Epithelial cell of prostate (primary cell): ENCODE data around the gene JADE2.

Experiments used
- DNase-seq: peaks from one replicate; pipeline ENCODE4 v3.0.0-alpha.2; 2011; ENCODE audit warnings: low read depth, low spot score
- H3K27ac ChIP-seq: fragments of 450-650 bp; 2 replicates; pipeline ENCODE4 v1.5.1; 2017; ENCODE audit warnings: mild to moderate bottlenecking

JADE2 gene

DNA sequence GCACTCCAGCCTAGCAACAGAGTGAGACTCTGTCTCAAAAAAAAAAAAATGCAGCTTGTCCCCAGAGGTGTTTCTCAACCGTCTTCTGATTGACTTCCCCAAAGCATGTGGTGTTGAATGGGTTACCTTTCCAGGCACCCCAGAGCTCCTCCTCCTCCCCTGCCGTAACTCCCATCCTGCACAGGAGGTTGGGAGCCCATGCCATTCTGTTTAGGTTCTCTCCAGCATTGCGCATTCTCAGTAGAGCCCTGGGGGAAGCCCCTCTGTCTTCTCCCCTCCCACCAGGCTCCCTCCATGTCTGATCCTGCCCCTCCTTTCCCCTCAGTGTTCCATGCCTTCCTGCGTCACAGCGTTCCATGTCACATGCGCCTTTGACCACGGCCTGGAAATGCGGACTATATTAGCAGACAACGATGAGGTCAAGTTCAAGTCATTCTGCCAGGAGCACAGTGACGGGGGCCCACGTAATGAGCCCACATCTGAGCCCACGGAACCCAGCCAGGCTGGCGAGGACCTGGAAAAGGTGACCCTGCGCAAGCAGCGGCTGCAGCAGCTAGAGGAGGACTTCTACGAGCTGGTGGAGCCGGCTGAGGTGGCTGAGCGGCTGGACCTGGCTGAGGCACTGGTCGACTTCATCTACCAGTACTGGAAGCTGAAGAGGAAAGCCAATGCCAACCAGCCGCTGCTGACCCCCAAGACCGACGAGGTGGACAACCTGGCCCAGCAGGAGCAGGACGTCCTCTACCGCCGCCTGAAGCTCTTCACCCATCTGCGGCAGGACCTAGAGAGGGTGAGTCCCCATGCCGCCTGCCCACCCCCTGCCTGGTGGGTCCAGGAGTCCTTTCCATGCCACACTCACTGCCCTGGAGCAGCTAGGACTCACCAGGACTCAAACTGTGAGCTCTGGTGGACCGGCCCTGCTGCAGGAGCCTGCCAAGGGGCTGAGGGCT is 40.6 kb downstream of the JADE2 start:
- H3K27ac ChIP-seq = no peak overlapping the region
- no peak for DNase-seq

DNA sequence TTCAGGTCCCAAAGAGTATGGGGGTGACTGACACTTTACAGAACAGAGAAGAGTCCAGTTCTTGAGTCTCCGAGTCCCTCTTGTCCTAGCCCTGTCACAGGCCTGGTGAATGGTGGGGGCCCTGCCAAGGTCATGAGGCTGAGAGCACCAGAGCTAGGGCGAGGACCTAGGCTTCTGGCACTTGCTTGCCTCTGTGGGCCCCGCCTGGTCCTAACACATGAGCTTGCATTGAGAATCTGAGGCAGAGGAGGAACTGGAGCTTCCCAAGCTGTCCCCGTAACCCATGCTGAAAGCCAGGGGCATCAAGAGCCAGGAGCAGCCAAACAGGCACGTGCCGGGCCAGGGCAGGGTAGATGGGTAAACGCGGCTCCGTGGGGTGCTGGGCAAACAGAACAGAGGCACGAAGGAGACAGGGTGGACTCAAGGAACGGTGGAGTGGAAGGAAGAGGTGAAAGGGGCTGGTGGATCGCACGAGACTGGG is 41.3 kb downstream of the JADE2 start:
- no peak for DNase-seq

DNA sequence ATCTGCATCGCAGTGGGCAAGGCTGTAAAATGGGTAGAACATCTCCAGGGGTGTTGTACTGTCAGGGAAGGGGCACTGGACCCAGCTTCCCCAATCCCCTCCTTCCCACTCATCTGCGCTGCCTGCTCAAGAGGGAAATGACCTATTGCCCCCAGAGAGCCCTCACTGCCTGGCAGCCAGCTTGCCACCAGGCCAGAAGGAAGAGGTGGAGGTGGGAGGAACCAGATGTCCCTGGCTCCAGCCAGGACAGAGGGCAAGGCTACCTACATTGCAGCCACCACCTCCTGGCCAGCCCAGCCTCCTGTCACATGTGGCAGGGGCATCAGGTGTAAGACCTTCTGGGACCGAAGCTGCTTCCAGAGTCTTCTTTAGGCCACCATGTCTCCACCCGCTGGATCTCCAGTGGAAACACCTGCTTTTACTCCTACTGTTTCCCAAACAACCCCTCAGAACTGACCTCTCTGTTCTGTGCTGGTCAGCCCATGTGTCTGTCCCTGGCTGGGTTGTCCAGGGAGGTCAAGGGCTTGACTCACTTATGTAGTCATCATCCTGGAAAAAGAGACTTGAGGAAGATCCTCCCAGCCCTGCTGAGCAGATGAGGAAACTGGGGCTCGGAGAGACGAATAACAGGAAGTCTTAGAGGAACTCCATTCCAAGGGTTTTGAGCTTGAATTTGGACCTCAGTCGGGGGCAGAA is 42.3 kb downstream of the JADE2 start:
- H3K27ac ChIP-seq = no peak overlapping the region
- DNase-seq = no peak

More for the DNA sequence above, 41.3 kb downstream of the JADE2 start:
- no peak overlapping the region for H3K27ac ChIP-seq

DNA sequence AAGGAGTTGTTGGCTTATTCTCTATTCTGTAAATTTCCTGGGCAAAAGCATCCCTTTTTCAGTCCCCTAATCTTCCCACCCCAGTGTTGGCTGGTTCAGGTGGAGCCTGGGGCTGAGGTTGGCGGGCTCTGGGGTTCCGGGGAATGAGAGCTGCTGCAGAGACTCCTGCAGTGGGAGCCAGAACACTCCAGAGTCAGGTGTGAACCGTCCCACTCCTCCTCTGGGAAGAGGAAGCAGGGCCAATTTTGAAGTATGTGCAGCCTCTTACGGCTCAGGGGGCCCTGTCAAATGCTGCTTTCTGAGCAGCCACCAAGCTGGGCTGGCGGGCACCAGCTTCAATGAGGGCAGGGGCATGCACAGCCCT is 42.8 kb downstream of the JADE2 start:
- DNase-seq = no peak
- no peak overlapping the region for H3K27ac ChIP-seq

DNA sequence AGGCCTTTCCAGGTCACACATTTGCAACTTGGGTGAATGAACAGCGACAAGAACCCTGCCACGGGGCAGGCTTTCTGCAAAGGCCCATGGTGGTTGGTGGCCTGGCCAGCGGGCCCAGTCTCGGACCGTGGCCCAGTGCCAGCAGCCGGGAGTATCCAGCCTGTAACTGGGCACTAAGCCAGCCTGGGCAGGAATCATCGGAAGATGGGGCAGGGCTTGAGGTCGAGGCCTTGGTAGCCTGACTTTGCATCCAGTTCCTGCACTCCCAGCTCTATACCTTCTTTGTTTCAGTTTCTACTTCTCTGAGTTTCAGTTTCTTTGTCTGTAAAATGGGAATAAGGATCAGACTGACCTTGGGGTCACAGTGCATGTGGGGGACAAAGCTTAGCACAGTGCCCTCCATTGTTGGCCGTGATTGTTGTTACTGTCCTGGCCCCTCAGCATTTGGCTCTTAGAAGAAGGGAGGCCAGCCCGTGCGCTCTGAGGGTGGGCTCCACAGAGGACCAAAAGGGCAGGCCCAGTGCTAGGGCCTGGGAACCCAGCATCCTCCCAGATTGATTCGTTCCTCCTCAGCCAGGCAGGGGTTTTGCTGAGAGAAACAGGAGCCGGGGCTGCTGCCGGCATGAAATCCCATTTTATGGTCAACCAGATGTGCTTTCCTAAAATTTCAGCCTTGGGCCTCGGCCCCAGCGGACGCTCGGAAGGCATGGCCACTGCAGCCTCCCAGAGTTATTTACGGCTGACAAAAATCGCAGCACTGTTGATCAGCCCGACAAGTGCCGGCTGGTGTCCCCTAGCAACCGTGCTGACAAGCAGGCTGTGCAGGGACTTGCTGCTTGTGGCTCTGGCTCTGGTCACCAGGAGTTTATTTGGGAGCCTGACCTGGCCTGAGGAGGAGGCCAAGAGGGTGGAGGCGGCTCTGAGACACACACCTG is 43.6 kb downstream of the JADE2 start:
- no peak overlapping the region for H3K27ac ChIP-seq
- no peak for DNase-seq

DNA sequence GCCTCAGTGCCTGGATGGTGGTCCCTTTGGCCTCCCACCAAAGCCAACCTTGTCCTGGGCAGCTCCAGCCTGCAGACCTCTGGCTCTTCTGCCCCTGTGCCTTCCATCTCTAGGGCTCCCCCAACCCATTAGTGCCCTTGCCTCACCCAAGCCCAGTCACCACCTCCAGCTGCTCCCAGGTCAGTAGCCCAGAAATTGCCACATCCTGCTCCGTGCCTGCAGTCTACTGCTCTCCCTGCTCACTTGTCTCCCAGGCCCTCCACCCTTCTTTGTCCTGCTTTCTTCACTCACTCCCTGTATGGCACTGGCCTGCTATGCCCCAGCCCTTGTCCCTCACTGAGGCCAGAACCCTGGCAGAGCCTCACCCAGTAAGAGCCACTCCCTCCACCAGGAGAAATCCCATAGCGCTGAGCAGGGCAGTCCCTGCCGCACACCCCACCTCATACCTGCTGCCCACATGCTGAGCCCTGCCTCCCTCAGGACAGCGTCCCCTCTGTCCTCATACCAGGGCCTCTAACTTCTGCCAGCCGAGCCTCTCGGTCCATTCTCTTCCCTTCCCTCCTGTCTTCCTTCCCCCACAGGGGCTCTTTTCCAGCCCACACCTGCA is 44.4 kb downstream of the JADE2 start:
- no peak for DNase-seq
- no peak overlapping the region for H3K27ac ChIP-seq

DNA sequence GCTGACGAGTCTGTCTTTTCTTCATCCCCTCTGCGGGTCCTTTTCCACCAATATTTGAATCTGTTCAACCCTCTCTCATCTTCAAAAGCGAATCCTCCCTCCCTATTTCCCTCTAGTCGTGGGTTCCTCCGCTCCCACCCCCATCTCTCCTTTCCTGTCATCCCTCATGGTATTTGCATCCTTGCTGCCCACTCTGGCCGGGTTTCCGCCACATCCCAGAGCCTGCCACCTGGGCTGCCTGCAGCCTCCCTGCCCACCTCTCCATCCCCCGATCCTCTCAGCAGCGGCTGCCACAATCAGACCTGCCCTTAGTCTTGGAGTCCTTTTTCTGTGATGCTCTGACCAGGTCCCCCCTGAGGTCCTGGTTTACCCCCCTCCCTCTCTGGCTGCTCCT is 44.9 kb downstream of the JADE2 start:
- no peak for DNase-seq
- no peak overlapping the region for H3K27ac ChIP-seq

DNA sequence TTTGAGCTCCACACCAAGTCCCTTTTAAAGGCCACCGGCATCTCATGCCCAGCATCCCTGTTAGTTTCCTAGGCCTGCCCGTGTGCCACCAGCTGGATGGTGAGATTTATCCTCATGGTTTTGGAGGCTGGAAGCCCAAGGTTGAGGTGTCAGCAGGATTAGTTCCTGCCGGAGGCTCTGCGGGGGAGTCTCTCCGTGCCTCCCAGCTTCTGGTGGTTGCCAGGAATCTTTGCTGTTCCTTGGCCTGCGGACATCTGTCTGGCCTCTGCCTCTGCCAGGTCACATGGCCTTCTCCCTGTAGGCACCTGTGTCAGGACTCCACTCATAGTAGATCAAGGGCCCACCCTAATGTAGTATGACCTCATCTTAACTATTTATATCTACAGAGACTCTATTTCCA is 45.4 kb downstream of the JADE2 start:
- H3K27ac ChIP-seq = no peak overlapping the region
- no peak for DNase-seq

DNA sequence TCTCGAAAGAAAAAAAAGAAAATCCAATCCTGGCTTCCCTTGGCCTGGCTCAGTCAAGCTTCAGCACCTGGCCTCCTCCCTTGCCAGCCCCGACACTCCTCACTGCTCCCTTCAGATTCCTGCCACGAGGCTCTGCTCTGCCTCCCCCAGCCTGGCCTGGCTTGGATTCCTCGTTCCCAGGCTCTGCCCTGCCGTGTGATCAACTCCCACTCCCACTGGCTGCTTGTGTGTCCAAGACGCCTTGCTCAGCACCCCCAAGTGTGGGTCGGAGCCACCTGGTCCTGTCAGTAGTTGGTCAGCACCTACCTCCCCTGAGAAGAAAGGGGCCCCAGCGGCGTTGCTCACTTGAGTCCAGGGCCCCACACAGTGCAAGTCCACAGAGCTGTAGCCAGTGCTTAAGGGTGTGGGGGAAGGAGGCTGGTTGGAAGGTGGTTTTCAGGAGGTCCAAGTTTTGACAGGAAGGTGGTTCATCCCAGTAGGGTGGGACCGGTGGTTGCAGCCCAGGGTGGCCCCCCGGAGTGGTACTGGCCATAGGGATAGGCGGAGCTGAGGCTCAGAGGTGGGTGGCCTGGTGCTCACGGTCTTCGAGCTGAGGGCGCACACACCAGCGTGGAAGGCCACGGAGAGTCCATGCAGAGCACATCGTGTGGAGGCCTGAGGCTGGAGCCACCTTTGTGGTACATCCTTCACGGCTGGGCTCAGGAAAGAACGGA is 46.4 kb downstream of the JADE2 start:
- H3K27ac ChIP-seq = no peak overlapping the region
- no peak for DNase-seq

DNA sequence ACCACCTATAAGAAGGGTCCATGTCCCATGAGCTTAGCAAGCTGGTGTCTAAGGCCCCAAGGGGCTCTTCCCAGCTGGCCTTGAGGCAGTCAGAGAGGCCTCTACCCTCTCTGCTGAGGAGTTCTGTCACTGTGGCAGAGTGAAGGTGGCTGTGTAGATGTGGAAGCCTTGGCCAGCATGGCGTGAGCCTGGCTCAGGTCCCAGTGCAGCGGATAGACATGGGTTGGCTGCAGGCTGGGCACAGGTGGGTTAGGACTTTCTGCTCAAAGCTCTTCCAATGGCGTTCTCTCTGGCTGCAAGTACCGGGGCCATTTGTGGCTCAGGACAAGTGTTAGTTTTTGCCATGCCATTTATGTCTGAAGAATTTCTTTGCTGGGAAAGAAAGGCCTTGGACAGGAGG is 47.3 kb downstream of the JADE2 start:
- H3K27ac ChIP-seq = no peak overlapping the region
- DNase-seq = no peak

DNA sequence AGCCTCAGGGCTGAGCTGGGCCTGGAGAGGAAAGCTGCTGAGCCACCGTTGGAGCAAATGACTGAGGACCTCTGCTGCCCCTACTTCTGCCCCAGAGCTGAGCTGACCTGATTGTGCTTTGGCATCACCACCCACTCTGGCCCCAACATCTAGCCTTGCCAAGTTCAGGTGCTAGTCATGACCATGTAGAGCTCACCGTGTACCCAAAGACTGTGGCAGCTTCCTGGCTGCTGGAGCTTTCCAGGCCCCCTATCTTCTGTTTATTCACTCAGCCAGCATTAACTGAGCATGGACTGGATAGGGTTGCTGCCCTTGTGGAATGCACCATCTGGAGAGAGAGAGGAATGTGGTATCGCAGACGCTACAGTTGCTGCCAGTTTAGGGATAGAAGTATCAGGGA is 49.1 kb downstream of the JADE2 start:
- no peak for DNase-seq
- no peak overlapping the region for H3K27ac ChIP-seq

DNA sequence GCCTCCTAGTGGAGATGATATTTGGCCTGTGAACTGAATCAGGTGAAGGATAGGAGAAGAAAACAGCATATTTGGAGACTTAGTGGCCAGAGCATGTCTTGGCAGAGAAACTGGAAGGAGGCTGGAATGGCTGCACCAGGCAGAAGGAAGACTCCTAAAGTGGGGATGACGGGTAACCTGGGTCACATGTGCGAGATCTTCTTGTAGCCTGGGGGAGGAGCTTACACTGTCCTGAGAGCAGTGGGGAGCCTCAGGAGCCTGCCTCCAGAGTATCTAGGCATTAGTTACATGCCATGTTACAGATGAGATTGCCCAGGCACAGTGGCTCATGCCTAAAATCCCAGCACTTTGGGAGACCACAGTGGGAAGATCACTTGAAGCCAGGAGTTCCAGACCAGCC is 49.8 kb downstream of the JADE2 start:
- no peak for DNase-seq
- no peak overlapping the region for H3K27ac ChIP-seq

DNA sequence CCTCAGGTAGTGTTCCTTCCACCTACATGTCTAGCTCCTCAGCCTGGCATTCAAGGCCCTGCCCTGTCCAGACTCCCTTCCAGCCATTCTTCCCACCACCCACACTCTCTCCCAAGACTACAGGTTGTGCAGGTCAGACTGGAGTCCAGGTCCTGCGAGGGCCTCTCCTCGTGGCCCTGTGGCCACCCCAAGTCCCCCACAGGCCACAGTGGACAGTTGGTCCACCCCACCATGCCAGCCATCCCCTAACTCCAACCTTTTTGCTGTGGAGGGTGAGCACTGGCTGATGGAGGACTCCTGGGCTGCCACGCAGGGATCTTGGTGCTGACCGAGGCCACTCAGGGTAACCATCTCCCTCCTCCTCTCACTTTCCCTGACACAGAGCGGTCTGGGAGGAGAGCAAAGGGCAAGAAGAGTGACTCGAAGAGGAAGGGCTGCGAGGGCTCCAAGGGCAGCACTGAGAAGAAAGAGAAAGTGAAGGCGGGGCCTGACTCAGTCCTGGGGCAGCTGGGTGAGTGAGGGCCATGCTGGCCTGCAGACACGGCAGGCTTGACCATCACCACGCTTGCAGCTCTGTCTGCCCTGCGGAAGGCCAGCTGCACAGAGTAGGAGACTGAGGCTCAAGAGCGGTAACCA is 51.0 kb downstream of the JADE2 start:
- DNase-seq = no peak
- no peak overlapping the region for H3K27ac ChIP-seq

DNA sequence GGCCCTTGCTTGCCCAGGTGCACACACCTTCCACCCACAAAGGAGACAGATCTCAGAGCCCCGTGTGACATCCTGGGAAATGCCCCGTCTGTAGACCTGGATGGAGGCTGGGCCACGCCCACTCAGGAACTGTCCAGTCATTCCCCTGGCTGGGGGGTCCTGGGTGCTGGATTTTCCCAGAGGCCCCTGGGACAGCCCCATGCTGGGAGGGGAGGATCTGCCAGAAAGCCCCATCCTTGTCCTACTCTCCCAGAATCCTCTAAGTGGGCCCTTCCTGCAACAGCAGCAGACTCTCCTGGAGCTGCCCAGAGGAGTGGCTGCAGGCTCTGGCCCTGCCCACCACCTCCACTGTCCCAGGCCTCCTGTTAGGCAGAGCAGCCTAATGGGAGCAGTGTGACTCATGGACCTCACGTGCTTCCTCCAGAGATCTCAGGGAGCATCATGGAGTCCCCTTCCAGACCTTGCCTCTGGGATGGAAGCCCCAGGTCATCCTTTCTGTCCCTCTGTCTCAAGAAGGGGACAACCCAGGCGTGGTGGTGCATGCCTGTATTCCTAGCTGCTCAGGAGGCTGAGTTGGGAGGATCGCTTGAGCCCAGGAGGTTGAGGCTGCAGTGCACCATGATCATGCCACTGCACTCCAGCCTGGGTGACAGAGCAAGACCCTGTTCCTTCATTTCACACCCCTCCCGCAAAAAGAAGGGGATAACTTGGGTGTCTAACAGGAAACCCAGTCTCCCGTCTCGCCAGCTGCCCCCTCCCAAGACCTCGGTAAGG is 51.7 kb downstream of the JADE2 start:
- no peak for DNase-seq
- H3K27ac ChIP-seq = no peak overlapping the region

DNA sequence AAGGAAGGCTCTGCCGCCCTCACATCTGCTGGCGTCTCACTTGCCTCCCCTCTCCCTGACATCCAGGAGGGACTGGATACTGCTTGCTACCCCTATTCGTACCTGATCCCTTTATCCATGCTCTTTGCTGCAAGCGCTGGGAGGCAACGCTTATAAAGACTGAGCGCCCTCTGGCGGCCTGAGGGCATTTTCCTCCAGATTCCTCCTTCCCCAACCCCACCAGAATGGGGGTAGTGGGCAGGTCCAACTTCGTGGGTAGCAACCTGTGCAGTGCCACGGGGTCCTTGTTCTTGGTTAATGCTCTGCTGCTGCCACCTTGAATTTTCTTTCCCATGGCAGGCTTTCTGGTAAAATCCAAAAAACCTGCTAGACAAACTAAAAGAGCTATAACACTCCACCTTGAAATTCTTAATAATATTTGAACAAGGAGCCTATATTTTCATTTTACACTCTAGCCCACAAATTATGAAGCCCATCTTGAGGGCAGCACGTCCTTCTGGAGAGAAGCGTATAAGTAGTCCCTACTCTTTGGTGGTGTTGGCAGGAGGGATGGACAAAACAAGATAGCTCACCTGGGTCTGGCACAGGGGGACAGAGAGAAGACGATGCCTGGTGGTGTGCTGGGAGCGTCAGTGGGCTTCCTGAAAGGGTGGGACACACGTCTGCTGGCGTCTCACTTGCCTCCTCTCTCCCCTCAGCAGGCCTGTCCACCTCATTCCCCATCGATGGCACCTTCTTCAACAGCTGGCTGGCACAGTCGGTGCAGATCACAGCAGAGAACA is 52.5 kb downstream of the JADE2 start:
- no peak for DNase-seq
- H3K27ac ChIP-seq = no peak overlapping the region

DNA sequence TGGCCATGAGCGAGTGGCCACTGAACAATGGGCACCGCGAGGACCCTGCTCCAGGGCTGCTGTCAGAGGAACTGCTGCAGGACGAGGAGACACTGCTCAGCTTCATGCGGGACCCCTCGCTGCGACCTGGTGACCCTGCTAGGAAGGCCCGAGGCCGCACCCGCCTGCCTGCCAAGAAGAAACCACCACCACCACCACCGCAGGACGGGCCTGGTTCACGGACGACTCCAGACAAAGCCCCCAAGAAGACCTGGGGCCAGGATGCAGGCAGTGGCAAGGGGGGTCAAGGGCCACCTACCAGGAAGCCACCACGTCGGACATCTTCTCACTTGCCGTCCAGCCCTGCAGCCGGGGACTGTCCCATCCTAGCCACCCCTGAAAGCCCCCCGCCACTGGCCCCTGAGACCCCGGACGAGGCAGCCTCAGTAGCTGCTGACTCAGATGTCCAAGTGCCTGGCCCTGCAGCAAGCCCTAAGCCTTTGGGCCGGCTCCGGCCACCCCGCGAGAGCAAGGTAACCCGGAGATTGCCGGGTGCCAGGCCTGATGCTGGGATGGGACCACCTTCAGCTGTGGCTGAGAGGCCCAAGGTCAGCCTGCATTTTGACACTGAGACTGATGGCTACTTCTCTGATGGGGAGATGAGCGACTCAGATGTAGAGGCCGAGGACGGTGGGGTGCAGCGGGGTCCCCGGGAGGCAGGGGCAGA is 53.3 kb downstream of the JADE2 start:
- no peak overlapping the region for H3K27ac ChIP-seq
- DNase-seq = no peak

DNA sequence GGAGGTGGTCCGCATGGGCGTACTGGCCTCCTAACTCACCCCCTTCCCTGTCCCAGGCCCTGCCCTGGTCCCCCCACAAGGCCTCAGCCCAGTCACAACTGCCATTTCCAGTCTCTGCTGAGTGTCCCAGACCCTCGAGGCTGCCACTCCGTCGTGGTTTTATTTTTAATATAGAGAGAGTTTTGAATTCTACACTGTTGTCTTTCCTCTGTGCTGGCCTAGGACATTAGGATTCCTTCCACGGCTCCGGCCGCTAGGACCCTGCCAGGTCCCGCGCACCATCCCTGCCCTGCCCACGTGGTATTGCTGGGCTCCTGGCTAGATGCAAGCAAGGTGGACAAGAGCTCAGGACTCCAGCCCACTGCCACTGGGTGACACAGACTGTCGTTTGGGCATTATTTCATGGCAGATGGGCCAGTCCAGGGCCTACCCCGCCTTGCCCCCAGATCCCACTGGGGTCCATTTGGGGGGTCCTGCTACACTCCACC is 53.9 kb downstream of the JADE2 start:
- DNase-seq = no peak
- no peak overlapping the region for H3K27ac ChIP-seq
